Mononuclear cell (primary cell): Measurements from ENCODE around the gene NEAT1. TPM values are rescaled to one million over a fixed set of nuclear protein-coding genes. Genes with fewer than 3 reads are reported as not detected.
"Not testable (repeated sequence)": the region's sequence is repeated elsewhere in the genome, so short reads cannot be mapped to it uniquely, and the experiment has no call there.

Source experiments
- H3K27me3 ChIP-seq: 2 replicates; pipeline ENCODE4 v1.6.0; 2011; ENCODE audit warnings: low read length, control low read depth; ENCODE audit not compliant: insufficient read depth
- H3K4me1 ChIP-seq: 2 replicates; pipeline ENCODE4 v1.5.1; 2011; ENCODE audit warnings: mild to moderate bottlenecking, low read length, control low read depth; ENCODE audit not compliant: insufficient read depth
- H3K4me3 ChIP-seq: 2 replicates; pipeline ENCODE4 v1.5.1; 2011; ENCODE audit warnings: mild to moderate bottlenecking, low read length, moderate library complexity
- H3K9me3 ChIP-seq: 2 replicates; pipeline ENCODE4 v1.5.1; 2011; ENCODE audit warnings: low read depth, mild to moderate bottlenecking, control low read depth, low read length
- total RNA-seq: library from RNA; depleted of rRNA; stranded (reverse); fragments of >200 nt; gene quantifications from one replicate; pipeline ENCODE4 v1.2.3, GENCODE V29; 2012

NEAT1 gene
- total RNA-seq, 1 donor: 198 TPM

DNA sequence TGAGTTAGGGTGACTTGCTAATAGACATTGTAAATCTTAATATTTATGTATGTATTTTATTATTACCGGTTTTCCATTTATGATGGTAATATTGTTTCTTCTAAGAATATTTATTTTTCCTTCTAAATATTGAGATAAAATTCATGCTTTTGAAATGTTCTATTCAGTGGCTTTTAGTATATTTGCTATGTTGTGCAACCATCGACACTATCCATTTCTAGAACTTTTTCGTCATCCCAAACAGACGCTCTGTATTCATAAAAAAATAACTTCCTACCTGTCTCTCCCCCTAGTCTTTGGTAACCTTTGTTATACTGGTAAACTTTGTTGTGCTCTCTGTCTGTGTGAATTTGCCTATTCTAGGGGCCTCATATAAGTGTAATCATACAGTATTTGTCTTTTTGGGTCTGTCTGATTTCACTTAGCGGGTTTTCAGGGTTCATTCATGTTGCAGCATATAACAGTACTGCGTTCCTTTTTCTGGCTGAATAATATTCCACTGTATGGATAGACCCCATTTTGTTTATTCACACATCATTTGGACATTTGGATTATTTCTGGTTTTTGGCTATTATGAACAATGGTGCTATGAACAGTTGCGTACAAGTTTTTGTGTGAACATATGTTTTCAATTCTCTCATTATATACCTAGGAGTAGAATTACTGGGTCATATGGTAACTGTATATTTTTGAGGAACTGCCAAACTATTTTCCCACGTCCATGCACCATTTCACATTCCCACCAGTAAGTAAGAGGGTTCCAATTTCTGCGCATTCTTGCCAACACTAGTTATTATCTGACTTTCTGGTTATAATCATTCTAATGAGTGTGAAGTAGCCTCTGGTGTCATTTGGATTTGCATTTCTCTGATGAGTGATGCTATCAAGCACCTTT is 15.9 kb downstream of the NEAT1 start:
- no peaks in the 10 kb centered on the region for H3K9me3 ChIP-seq
- H3K4me1 ChIP-seq: peaks cover 82% of the 10 kb centered on the region
- no peaks in the 10 kb centered on the region for H3K27me3 ChIP-seq
- H3K4me3 ChIP-seq: no peak overlapping the region

GRCh38 chr11:65439331-65440181 is 17.0 kb downstream of the NEAT1 start:
- H3K9me3 ChIP-seq: no peaks in the 10 kb centered on the region
- peaks cover 78% of the 10 kb centered on the region for H3K4me1 ChIP-seq
- no peak overlapping the region for H3K4me3 ChIP-seq
- no peaks in the 10 kb centered on the region for H3K27me3 ChIP-seq

DNA sequence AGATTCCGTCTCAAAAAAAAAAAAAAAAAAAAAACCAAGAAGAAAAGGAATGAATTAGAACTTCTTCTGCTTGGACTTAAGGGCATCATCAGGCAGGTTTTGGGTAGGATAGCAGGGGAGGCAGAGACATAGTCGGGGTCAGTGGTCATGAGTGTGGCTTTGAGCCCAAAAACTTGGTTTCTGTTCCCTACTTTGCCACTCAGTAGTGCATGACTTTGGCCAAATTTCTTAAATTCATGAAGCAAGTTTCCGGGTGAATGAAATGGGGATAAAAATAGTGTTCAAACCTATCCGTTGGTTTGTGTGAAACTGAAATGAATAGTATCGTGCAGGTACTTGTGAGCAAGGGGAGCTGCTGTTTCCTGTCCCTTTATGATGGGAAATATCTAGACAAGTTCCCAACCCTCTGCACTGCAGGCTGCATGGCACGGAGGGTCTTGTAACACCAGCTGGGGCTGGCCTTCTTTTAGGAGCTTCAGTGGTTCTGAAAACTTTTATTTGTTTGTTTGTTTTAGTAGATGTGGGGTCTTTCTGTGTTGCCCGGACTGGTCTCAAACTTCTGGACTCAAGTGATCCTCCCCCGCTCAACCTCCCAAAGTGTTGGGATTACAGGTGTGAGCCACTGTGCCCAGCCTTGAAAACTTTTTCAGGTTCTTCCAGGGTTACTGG is 18.4 kb downstream of the NEAT1 start:
- H3K4me1 ChIP-seq: peaks cover 70% of the 10 kb centered on the region
- H3K9me3 ChIP-seq: no peaks in the 10 kb centered on the region
- H3K4me3 ChIP-seq: no peak overlapping the region

DNA sequence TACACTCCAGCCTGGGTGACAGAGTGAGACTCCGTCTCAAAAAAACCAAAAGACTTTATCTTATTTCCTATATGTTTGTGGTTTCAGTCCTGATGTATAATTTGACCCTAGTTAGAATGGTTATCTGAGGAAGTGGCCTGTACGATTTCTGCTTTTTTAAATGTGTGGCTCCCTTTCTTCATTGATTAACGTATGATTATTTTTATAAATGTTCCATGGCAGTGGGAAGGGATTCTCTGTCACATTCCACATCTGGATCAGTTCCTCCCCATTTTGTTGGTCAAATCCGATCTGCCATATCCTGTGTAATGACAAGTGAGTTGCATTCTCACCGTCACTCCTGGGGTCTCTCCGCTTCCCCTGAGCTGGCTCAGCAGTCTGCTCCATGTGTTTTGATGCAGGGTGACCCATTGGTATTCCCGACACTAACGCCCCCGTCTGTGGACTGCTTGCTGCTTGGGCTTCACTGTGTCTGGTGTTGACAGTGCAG is 20.3 kb downstream of the NEAT1 start:
- Histone ChIP-seq H3K4me1 (peaks cover 54% of the 10 kb centered on the region), H3K9me3 (no peaks in the 10 kb centered on the region), H3K27me3 (no peaks in the 10 kb centered on the region), H3K4me3 (no peak overlapping the region)

More for the DNA sequence above, 18.4 kb downstream of the NEAT1 start:
- H3K27me3 ChIP-seq: no peaks in the 10 kb centered on the region

DNA sequence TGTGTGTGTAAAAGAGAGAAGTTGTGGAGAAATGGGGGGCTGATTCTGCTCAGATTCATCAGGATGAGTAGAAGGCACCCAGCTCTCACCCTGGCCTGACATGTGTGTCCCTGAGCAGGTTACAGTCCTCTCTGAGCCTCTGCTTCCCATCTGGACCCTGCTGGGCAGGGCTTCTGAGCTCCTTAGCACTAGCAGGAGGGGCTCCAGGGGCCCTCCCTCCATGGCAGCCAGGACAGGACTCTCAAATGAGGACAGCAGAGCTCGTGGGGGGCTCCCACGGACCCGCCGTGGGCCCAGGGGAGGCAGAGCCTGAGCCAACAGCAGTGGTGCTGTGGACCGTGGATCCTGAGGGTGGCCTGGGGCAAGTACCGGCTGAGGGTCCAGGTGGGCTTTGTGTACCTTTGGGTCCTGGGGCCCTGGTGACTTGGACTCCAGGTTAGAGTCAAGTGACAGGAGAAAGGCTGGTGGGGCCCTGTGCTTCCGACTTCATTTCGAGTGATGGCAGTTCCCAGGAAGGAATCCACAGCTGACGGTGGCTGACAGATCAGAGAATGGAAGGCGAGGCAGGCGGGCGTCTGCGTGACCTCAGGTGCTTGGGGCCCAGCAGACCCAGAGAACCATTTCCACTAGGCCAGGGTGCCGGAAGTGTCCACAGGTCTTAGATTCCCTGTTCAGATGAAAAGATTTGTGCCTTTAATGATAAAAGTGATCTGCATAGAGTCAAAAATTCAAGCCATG is 21.9 kb downstream of the NEAT1 start:
- Histone ChIP-seq H3K9me3 (no peaks in the 10 kb centered on the region), H3K4me1 (peaks cover 43% of the 10 kb centered on the region), H3K27me3 (no peaks in the 10 kb centered on the region), H3K4me3 (no peak overlapping the region)

DNA sequence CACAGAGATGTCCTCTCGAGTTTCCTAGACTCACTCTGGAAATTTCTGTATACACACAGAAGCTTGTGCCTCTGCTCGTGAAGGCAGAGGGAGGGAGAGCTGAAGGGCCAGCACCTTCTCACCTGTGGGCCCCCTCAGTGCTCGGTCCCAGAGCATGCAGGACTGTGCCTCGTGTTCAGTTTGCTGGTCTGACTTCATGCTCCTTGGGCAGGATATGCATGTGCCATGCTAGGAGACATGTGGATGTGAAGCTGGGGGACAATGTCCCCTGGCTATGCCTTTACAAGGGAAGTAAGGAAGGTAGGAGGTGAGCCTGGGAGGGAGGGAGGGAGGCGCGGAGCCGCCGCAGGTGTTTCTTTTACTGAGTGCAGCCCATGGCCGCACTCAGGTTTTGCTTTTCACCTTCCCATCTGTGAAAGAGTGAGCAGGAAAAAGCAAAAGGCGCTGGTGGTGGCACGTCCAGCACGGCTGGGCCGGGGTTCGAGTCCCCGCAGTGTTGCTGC is 22.6 kb downstream of the NEAT1 start:
- H3K27me3 ChIP-seq: no peaks in the 10 kb centered on the region
- H3K4me1 ChIP-seq: peaks cover 36% of the 10 kb centered on the region
- no peaks in the 10 kb centered on the region for H3K9me3 ChIP-seq
- no peak overlapping the region for H3K4me3 ChIP-seq

GRCh38 chr11:65445604-65446445 is 23.2 kb downstream of the NEAT1 start:
- Histone ChIP-seq H3K27me3 (no peaks in the 10 kb centered on the region), H3K4me3 (no peak overlapping the region), H3K9me3 (no peaks in the 10 kb centered on the region), H3K4me1 (peaks cover 29% of the 10 kb centered on the region)

DNA sequence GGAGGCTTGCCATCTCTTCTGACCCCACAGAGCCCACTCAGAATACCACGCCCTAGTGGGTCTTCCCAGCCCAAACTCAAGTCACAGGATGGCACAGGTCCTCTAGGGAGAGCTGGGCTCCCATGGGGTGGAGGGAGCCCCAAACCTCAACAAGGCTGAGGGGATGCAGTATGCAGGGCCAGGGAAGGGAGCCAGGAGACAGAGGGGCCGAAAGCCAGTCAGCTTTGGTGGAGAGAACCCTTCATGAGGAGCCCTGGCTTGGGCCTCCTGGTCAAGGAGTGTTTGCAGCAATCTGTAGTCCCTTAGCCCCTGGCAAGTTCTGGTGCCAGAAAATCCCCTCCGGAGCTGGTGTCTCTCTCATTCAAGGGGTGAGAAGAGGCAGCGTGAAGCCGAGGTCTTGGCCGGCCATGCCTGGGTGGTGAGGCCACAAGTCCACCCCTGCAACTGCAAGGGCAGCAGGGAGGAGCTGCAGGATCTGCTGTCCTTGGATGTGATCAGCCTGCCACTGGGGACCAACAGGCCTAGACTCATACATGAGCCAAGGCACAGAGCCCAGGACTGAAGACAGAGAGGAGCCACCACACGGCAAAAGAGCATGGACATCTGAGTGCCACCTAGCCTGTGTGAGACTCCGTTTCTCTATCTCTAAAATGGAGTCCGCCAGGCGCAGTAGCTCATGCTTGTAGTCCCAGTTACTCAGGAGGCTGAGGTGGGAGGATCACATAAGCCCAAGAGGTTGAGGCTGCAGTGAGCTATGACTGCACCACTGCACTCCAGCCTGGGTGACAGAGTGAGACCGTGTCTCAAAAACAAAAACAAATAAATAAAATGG is 24.1 kb downstream of the NEAT1 start:
- Histone ChIP-seq H3K27me3 (no peaks in the 10 kb centered on the region), H3K4me3 (no peak overlapping the region), H3K9me3 (no peaks in the 10 kb centered on the region), H3K4me1 (peaks cover 21% of the 10 kb centered on the region)

GRCh38 chr11:65448074-65448417 is 25.4 kb downstream of the NEAT1 start:
- Histone ChIP-seq H3K4me3 (no peak overlapping the region), H3K4me1 (peaks cover 16% of the 10 kb centered on the region), H3K27me3 (no peaks in the 10 kb centered on the region), H3K9me3 (no peaks in the 10 kb centered on the region)

DNA sequence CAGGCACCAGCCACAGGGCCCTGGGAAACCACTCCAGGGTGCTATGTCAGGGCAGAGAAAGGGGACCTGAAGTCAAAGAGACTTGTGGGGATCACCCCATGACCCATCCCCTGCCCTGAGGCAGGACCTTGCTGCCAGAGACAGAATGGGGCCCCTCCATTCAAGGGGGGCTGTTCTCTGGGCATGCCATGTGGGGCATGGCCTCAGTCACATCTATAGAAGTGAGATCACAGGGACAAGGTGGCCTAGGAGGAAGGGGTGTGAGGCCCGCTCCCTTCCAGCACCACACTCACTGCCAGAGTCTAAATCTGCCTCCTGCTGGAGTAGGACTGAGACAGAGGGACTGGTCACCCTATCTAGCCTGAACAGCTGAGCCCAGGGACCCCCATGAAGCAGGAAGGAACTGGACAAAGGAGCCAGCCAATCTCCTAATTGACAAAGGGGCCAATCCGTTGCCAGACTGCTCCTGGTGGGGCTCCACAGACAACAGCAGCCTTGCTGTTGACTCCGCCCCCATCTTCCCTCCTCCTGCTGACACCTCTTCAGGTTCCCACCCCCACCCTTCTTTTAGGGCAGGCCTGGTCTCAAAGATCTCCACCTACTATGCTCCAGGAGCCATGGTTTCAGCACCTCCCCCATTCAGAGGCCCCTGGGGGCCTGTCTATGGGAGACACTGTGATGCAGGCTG is 26.0 kb downstream of the NEAT1 start:
- Histone ChIP-seq H3K4me3 (no peak overlapping the region), H3K4me1 (peaks cover 15% of the 10 kb centered on the region), H3K27me3 (no peaks in the 10 kb centered on the region), H3K9me3 (no peaks in the 10 kb centered on the region)

GRCh38 chr11:65451301-65451700 is 28.7 kb downstream of the NEAT1 start:
- H3K4me1 ChIP-seq: peaks cover 33% of the 10 kb centered on the region
- not testable (repeated sequence) for H3K9me3 ChIP-seq, H3K27me3 ChIP-seq

GRCh38 chr11:65452259-65452658 is 29.7 kb downstream of the NEAT1 start:
- peaks cover 33% of the 10 kb centered on the region for H3K4me1 ChIP-seq
- not testable (repeated sequence) for H3K4me3 ChIP-seq, H3K9me3 ChIP-seq, H3K27me3 ChIP-seq

More at GRCh38 chr11:65451301-65451700, 28.7 kb downstream of the NEAT1 start:
- H3K4me3 ChIP-seq: not testable (repeated sequence)
